HS-5 (cell line): ENCODE data around the gene TRPV4.

Experiments
- DNase-seq: peaks from one replicate; pipeline ENCODE4 v3.0.0-alpha.2; 2012; ENCODE audit warnings: low read depth

Gene TRPV4

DNA sequence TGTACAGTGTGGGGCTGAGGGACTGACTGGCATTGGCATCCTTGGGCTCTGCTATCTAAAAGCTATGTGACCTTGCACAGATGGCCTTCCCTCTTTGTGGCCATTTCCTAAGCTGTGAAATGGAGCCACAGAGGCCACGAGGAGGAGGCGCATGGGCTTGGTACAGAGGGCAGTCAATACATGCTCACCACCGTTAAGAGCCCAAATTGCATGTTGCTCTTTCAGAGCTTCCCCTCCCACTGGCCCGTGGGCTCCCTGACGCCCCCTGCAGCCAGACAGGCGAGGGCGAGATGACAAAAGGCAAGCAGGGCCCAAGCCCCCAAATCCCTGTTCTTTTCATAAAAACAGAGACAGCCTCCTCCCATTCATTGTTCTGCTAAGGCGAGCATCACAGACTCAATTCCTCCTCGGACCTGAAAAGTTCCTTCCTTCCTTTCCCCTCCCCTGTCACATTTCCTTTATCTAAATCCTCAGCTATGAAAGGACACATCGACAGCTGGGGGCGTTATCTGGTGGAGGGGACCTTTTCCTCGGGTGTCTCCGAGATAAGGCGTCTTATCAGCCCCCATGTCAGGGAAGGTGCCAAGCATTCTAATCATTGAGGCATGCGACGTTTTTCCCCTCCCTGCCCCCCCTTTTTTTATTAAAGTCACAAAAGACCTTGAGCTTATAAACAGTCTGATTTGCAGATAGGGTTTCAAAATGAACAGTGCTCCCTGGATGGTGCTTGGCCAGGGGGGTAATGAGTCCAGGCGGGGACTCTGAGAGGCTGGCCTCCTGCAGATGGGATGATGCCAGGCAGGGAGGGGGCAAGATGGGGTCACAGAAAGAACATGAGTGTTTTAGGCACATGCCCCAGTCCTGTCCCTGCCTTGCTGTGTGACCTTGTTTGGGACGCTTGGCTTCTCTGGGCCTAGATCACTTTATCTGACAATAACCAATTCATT lies 93.2 kb downstream of the TRPV4 start:
- DNase-seq: no peak

DNA sequence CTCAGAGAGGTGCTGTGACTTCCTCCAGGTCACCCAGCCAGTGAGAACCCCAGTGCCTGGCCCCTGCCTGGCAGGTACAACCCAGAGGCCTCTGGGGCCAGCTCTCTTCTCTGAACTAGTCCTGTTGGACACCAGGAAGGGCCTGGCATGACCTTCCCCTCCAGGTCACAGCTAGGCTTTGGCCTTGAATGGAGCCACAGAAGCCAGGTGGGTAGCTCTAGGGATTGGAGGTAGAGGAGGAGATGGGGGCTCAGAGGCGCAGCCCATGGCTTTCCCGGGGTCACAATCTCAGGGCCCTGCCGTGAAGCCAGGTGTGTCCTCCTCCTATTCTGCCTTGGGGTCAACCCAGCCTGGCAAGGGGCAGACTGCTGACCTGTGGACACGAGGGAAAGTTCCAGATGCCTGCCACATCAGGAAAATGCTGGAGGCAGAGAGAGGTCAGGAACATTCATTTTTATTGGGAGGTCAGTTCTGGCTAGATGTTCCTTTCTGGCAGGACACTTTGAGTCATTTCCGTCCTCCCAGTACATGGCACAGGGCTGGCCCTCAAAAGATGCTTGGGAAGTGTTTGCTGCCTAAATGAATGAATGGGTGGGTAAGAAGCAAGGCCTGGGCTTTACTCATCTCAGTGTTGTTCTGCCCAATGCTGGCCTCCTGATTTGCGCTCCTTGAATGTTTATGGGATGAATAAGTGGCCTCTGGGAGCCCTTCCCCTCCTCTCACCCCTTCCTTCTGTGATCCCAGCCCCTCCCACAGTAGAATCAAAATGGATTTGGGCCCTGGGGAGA lies 94.1 kb downstream of the TRPV4 start:
- DNase-seq: no peak

DNA sequence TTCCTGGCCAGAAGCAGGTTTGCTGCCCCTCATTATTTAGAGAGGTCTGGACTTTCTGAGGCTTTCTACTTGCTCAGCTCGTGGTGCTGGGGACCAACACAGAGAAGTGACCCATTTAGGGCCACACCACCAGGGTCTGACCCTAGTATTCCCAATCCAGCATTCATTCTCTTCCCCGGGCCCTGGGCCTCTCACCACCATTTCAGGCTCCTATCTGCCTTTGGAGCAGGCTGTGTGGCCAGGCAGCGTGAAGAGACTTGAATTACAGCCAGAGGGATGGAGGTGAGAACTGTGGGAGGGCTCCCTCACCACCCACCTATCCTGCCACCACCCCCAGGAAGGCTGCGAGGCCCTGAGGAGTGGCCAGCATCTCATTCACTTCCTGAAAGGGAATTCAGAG lies 95.0 kb downstream of the TRPV4 start:
- no peak for DNase-seq

DNA sequence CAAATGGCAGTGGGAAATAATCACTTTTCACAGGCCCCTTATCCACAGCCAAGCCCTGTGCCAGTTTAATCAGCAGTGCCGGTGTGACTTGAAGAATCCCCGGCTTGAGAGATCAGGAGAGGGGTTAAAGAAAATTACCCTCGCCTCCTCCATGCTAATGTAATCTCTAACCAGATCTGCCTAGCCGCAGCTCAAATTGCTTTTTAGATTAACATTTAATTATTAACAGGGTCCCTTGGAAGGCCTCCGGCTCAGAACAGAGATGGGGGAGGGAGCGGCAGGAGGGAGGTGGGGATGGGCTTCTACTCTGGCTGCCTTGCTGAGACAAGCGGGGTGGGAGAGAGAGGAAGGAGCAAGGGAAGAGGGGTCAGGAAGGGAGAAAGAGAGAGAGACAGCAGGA lies 95.6 kb downstream of the TRPV4 start:
- no peak for DNase-seq

DNA sequence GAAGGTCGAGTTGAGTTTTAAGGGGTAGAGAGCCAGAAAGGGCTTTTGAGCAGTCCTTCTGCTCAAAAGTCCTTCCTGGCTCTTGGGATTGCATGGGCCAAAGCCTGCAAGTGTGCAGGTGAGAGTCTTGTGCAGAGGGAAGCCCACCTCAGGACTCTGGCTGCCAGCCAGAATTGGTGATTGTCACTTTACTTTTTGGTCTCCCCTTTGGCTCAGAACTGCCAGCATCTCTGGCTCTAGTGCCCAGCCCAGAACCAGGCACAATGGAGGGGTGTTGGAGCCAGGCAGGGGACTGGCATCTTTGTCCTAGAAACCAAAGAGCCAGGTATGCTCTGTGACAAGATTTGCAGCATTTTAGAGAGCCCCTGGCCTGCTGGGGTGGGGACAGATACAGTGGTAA lies 96.1 kb downstream of the TRPV4 start:
- DNase-seq: no peak

DNA sequence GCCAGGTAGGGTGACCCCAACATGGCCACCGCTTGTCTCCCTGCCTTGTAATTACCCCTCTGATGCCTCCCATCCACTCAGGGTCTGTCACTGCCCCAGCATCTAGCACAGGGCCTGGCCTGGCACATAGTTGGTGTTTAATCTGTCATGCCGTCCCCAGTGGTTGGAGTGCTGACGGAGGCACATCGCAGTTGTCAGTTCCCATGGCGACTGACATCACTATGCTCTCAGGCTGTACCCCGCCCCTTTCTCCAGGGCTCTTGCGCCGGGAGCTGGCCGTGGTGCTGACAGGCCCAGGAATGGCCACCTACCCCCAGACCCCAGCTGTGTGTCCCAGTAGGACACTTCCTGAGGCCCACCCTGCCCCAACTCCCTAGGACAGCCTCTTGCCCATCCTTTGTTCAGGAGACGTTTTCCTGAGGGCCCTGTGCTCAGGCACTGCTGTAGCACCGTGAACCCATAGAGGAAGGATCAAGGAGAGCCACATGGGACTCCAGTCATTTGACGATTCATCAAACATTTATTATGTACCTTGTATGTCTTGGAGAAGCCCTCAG lies 96.6 kb downstream of the TRPV4 start:
- DNase-seq: no peak

DNA sequence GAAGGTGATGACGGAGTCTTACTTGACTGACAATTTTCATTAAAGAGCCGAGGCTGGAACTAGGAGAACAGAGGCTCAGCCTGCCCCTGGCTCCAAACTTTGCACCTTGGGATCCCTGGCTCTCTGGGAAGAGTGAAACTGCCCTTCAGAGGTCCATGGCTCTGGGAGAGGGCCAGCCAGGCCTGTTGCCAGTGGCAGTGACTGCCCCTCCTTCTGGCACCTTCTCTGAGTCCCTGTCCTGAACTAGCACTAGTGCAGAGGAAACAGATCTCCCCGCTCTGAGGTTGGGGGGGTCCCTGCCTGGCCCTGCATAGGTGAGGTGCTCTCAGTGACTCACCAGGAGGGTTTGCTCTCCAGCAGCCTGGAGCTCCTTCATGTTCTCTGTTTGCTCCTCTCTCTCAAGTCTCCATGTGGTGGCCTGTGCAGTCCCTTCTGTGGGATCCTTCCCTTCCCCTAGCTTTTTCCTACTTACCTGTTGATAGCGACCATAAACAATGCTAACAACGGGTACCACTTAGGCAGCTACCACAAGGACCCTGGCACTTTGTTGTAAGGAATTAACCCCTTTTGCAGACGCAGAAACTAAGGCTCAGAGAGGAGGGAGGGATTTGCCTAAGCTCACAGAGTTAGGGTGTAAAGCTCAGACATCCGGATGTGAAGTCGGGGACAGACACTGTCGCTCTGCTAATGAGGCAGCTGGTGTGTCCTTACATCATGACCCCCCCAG lies 97.2 kb downstream of the TRPV4 start:
- no peak for DNase-seq

DNA sequence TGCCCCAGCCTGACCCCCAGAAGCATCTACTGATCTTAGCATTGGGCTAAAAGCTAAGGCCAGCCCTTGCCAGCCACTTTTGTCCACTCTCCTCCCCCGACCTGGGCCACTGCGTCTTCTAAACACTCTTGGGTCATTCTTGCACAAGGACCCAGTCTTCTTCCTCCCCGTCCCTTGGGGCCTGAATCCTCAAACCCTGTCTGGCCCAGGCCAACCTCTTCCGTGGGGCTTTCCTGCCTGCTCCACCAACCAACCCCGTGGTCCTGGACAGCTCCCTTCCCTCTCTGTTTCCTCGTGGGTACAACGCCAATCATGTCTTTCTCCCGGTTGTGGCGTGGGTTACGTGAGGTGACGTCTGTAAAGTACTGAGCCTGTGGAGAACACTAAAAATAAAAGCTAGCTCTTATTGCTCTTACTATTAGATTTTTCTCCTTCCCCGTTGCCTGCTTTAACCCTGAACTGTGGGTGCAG lies 98.1 kb downstream of the TRPV4 start:
- DNase-seq: no peak

DNA sequence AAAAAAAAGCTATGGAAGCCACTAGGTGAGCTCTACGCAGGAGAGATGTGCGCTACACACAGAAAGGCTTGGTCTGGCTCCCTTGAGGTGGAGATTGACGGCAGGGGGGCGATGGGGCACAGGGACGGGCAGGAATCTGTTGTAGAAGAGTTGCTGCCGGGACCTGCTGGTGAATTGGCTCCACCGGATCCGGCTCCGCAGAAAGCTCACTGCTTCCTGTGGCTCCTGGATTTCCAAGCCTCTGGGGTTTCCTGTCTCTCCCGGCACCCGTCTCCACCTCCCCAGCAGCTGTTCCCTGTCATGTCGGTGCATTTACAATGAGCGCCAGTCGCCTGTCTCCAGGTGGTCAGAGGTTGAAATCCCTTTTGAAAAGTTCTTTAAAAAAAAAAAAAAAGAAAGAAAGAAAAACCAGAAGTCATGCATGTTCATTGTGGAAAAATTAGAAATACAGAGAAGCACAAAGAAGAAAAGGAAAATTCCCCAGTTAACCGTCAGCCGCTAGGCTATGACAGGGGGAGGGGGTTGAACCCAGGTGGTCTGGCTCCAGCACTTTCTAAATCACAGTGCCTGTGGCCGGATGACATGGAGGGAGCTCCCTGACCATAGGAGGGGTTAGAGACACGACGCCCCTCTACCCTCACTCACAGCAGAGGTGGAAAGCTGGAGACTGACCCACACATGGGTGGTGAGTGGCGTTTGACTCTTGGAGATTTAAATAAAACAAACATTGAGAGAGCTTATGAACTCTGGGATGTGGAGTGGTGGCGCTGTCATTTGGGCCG lies 98.8 kb downstream of the TRPV4 start:
- no peak for DNase-seq
